Activated CD4-positive, CD25-positive, alpha-beta regulatory T cell treated with anti-CD3 and anti-CD28 coated beads, Interleukin-2, amount 50 U/mL, for 72 hours (primary cell): ENCODE results near the gene CC2D1A.
"Not testable (repeated sequence)": the region's sequence is repeated elsewhere in the genome, so short reads cannot be mapped to it uniquely, and the experiment has no call there.

Source experiments
- DNase-seq: peaks from one replicate; pipeline ENCODE4 v3.0.0; 2021

Gene CC2D1A

GRCh38 chr19:13963603-13964105 is 57.7 kb downstream of the CC2D1A start:
- DNase-seq: no peak

GRCh38 chr19:13964776-13965175 is 58.8 kb downstream of the CC2D1A start:
- DNase-seq: no peak

GRCh38 chr19:13965377-13965896 is 59.4 kb downstream of the CC2D1A start:
- no peak for DNase-seq

GRCh38 chr19:13965926-13966683 is 60.1 kb downstream of the CC2D1A start:
- no peak for DNase-seq

- DNase-seq: no peak
These were observed 60.7 kb downstream of the CC2D1A start for GRCh38 chr19:13966684-13967128.

GRCh38 chr19:13967206-13967605 is 61.2 kb downstream of the CC2D1A start:
- DNase-seq: not testable (repeated sequence)

GRCh38 chr19:13968383-13968935 is 62.5 kb downstream of the CC2D1A start:
- DNase-seq: no peak

GRCh38 chr19:13968999-13969398 is 63.0 kb downstream of the CC2D1A start:
- no peak for DNase-seq

- no peak for DNase-seq
These were observed 63.9 kb downstream of the CC2D1A start for GRCh38 chr19:13969897-13970296.

- not testable (repeated sequence) for DNase-seq
These were observed 65.9 kb downstream of the CC2D1A start for GRCh38 chr19:13971868-13972267.

- no peak for DNase-seq
These were observed 66.6 kb downstream of the CC2D1A start for GRCh38 chr19:13972368-13973155.

GRCh38 chr19:13973479-13973878 is 67.5 kb downstream of the CC2D1A start:
- DNase-seq: not testable (repeated sequence)

GRCh38 chr19:13974073-13974472 is 68.1 kb downstream of the CC2D1A start:
- no peak for DNase-seq

GRCh38 chr19:13975870-13976269 is 69.9 kb downstream of the CC2D1A start:
- DNase-seq: no peak

GRCh38 chr19:13976446-13976845 is 70.4 kb downstream of the CC2D1A start:
- DNase-seq: no peak

- DNase-seq: no peak
These were observed 71.8 kb downstream of the CC2D1A start for GRCh38 chr19:13977803-13978202.

GRCh38 chr19:13978351-13979243 is 72.6 kb downstream of the CC2D1A start:
- no peak for DNase-seq

- DNase-seq: no peak
These were observed 73.2 kb downstream of the CC2D1A start for GRCh38 chr19:13979244-13979615.

- no peak for DNase-seq
These were observed 73.7 kb downstream of the CC2D1A start for GRCh38 chr19:13979686-13980085.

GRCh38 chr19:13980340-13980739 is 74.3 kb downstream of the CC2D1A start:
- no peak for DNase-seq
